GM12878 (cell line): ENCODE data around the gene TMPRSS7. TPM values are rescaled to one million over a fixed set of nuclear protein-coding genes. Genes with fewer than 3 reads are reported as not detected.

ENCODE experiments used
- BRCA1 ChIP-seq: IDR thresholded peaks from 2 replicates; pipeline ENCODE4 v1.6.1; 2011; ENCODE audit warnings: low read depth, low read length, improper control_type of control experiment
- CBX3 ChIP-seq: fragments of 200-600 bp; sonication (generic); IDR thresholded peaks from 2 replicates; pipeline ENCODE4 v1.6.1; 2016; ENCODE audit warnings: low read depth, borderline replicate concordance
- HCFC1 ChIP-seq: fragments of 150-350 bp; IDR thresholded peaks from 2 replicates; pipeline ENCODE4 v1.6.1; 2014; ENCODE audit warnings: low read length
- HDAC6 ChIP-seq: fragments of 200-600 bp; sonication (generic); IDR thresholded peaks from one replicate; pipeline ENCODE4 v1.8.0; 2017; ENCODE audit warnings: antibody characterized with exemption; ENCODE audit not compliant: unreplicated experiment
- KLF5 ChIP-seq: fragments of 450-650 bp; IDR thresholded peaks from 2 replicates; pipeline ENCODE4 v1.6.1; 2014; ENCODE audit warnings: mild to moderate bottlenecking; ENCODE audit not compliant: partially characterized antibody
- MEF2B ChIP-seq: fragments of 450-650 bp; IDR thresholded peaks from 2 replicates; pipeline ENCODE4 v1.6.1; 2018; ENCODE audit warnings: mild to moderate bottlenecking, moderate library complexity; ENCODE audit not compliant: partially characterized antibody, poor library complexity, severe bottlenecking
- MTA3 ChIP-seq: IDR thresholded peaks from 2 replicates; pipeline ENCODE4 v1.6.1; 2012; ENCODE audit warnings: low read length, inconsistent platforms, borderline replicate concordance
- MYB ChIP-seq: fragments of 150-350 bp; IDR thresholded peaks from 2 replicates; pipeline ENCODE4 v1.6.1; 2014; ENCODE audit warnings: mild to moderate bottlenecking, low read depth, low read length, borderline replicate concordance
- NR2C1 ChIP-seq: fragments of 450-650 bp; IDR thresholded peaks from 2 replicates; pipeline ENCODE4 v1.6.1; 2017; ENCODE audit warnings: antibody characterized with exemption, mild to moderate bottlenecking, moderate library complexity
- NRF1 ChIP-seq: conservative IDR thresholded peaks from 2 replicates; pipeline ENCODE4 v1.6.1; 2011; ENCODE audit warnings: mild to moderate bottlenecking, low read depth, low read length, improper control_type of control experiment
- RB1 ChIP-seq: fragments of 450-650 bp; formaldehyde crosslinking; IDR thresholded peaks from 2 replicates; pipeline ENCODE4 v1.6.1; 2017; ENCODE audit warnings: mild to moderate bottlenecking, borderline replicate concordance
- SMARCA5 ChIP-seq: fragments of 450-650 bp; IDR thresholded peaks from 2 replicates; pipeline ENCODE4 v1.6.1; 2017; ENCODE audit warnings: mild to moderate bottlenecking
- STAT3 ChIP-seq: IDR thresholded peaks from 2 replicates; pipeline ENCODE4 v1.6.1; 2011; ENCODE audit warnings: low read depth, low read length, improper control_type of control experiment
- WRNIP1 ChIP-seq: IDR thresholded peaks from 2 replicates; pipeline ENCODE4 v1.6.1; 2011; ENCODE audit warnings: low read depth, low read length, improper control_type of control experiment, borderline replicate concordance
- YBX1 ChIP-seq: fragments of 450-650 bp; IDR thresholded peaks from 2 replicates; pipeline ENCODE4 v1.6.1; 2016; ENCODE audit warnings: antibody characterized with exemption
- ZNF622 ChIP-seq: fragments of 450-650 bp; IDR thresholded peaks from 2 replicates; pipeline ENCODE4 v1.6.1; 2017; ENCODE audit warnings: mild to moderate bottlenecking, inconsistent platforms
- polyA plus RNA-seq, 11 experiments: library from polyadenylated mRNA; depleted of rRNA in 4 of 11; unstranded in 6 of 11; stranded (reverse) in 5 of 11; fragments of >200 nt; fragmentation: Nextera tagmentation in 4 of 11; fragmentation: Illumina TruSeq in 1 of 11; extraction: Ambion mirVana in 4 of 11; extraction: Trizol in 1 of 11; gene quantifications; 1 replicate in 1 of 11; 2 replicates in 10 of 11; pipeline versions ENCODE4 v1.2.1 to v1.2.3, GENCODE V29; 2011 to 2016; ENCODE audit warnings: inconsistent platforms in 2 of 11, missing spikeins in 2 of 11, low read depth in 1 of 11
- total RNA-seq, 4 experiments: library from RNA; depleted of rRNA in 3 of 4; stranded (reverse); fragments of >200 nt in 3 of 4; fragmentation: Illumina TruSeq in 1 of 4; extraction: Trizol in 1 of 4; gene quantifications; 2 replicates each; pipeline versions ENCODE4 v1.2.1 to v1.2.3, GENCODE V29; 2013 to 2021
- TF ChIP-seq, protein P1 (sequence below): fragments of 450-650 bp; IDR thresholded peaks from 2 replicates; pipeline ENCODE4 v1.6.1; 2017; ENCODE audit warnings: mild to moderate bottlenecking, moderate library complexity
- TF ChIP-seq, protein P2 (sequence below): fragments of 450-650 bp; formaldehyde crosslinking; IDR thresholded peaks from 2 replicates; pipeline ENCODE4 v1.5.0; 2022; ENCODE audit warnings: mild to moderate bottlenecking, missing genetic modification characterization
- TF ChIP-seq, protein P3 (sequence below): fragments of 450-650 bp; IDR thresholded peaks from 2 replicates; pipeline ENCODE4 v1.6.1; 2017; ENCODE audit warnings: antibody characterized with exemption, mild to moderate bottlenecking, moderate library complexity
- TF ChIP-seq, protein P4 (sequence below): IDR thresholded peaks from 2 replicates; pipeline ENCODE4 v1.6.1; 2012; ENCODE audit warnings: low read length, inconsistent platforms

Gene TMPRSS7
- total and polyA plus RNA-seq, 10 of the 15 experiments (the other 5 are each of a cell fraction or from before 2014, with no cell fraction given), result 0.03 TPM; not detected in 9

DNA sequence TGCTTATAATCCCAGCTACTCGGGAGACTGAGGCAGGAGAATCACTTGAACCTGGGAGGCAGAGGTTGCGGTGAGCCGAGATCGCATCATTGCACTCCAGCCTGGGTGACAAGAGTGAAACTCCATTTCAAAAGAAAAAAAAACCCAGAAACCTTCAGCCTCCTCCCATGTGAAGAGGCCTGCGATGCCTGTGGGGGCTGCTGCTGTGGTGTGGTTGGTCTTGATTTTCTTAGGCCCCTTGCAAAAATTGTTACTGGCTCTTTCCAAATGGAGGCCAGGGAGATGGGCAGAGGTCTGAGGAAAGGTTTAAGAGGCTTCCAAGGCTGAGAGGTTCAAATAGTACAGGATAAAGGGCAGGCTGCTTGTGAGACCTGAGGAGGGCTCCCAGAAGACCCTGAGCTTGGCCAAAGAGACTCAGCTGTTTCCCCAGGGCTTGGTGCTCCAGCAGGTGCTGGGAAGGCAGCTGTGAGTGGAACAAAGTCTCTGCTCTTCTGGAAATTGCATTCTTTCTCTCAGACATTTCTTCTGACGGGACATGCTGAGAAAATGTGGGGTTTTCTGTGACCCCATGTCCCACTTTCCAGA lies 80.1 kb downstream of the TMPRSS7 start (continued):
- TF ChIP-seq, protein P1, sequence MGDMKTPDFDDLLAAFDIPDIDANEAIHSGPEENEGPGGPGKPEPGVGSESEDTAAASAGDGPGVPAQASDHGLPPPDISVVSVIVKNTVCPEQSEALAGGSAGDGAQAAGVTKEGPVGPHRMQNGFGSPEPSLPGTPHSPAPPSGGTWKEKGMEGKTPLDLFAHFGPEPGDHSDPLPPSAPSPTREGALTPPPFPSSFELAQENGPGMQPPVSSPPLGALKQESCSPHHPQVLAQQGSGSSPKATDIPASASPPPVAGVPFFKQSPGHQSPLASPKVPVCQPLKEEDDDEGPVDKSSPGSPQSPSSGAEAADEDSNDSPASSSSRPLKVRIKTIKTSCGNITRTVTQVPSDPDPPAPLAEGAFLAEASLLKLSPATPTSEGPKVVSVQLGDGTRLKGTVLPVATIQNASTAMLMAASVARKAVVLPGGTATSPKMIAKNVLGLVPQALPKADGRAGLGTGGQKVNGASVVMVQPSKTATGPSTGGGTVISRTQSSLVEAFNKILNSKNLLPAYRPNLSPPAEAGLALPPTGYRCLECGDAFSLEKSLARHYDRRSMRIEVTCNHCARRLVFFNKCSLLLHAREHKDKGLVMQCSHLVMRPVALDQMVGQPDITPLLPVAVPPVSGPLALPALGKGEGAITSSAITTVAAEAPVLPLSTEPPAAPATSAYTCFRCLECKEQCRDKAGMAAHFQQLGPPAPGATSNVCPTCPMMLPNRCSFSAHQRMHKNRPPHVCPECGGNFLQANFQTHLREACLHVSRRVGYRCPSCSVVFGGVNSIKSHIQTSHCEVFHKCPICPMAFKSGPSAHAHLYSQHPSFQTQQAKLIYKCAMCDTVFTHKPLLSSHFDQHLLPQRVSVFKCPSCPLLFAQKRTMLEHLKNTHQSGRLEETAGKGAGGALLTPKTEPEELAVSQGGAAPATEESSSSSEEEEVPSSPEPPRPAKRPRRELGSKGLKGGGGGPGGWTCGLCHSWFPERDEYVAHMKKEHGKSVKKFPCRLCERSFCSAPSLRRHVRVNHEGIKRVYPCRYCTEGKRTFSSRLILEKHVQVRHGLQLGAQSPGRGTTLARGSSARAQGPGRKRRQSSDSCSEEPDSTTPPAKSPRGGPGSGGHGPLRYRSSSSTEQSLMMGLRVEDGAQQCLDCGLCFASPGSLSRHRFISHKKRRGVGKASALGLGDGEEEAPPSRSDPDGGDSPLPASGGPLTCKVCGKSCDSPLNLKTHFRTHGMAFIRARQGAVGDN, result peak; percentile 72
- TF ChIP-seq CBX3 (no peak), RB1 (no peak), BRCA1 (no peak), ZNF622 (no peak), MYB (no peak), HDAC6 (no peak), SMARCA5 (0 out of 2 replicates have a peak, but pooled peaks have one; percentile 56), NR2C1 (no peak), YBX1 (no peak), KLF5 (no peak), STAT3 (no peak), HCFC1 (no peak), MEF2B (no peak), NRF1 (no peak), MTA3 (no peak), WRNIP1 (no peak)
- TF ChIP-seq, protein P2, sequence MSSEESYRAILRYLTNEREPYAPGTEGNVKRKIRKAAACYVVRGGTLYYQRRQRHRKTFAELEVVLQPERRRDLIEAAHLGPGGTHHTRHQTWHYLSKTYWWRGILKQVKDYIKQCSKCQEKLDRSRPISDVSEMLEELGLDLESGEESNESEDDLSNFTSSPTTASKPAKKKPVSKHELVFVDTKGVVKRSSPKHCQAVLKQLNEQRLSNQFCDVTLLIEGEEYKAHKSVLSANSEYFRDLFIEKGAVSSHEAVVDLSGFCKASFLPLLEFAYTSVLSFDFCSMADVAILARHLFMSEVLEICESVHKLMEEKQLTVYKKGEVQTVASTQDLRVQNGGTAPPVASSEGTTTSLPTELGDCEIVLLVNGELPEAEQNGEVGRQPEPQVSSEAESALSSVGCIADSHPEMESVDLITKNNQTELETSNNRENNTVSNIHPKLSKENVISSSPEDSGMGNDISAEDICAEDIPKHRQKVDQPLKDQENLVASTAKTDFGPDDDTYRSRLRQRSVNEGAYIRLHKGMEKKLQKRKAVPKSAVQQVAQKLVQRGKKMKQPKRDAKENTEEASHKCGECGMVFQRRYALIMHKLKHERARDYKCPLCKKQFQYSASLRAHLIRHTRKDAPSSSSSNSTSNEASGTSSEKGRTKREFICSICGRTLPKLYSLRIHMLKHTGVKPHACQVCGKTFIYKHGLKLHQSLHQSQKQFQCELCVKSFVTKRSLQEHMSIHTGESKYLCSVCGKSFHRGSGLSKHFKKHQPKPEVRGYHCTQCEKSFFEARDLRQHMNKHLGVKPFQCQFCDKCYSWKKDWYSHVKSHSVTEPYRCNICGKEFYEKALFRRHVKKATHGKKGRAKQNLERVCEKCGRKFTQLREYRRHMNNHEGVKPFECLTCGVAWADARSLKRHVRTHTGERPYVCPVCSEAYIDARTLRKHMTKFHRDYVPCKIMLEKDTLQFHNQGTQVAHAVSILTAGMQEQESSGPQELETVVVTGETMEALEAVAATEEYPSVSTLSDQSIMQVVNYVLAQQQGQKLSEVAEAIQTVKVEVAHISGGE (CRISPR knock-in tag), result no peak
- TF ChIP-seq, protein P3, sequence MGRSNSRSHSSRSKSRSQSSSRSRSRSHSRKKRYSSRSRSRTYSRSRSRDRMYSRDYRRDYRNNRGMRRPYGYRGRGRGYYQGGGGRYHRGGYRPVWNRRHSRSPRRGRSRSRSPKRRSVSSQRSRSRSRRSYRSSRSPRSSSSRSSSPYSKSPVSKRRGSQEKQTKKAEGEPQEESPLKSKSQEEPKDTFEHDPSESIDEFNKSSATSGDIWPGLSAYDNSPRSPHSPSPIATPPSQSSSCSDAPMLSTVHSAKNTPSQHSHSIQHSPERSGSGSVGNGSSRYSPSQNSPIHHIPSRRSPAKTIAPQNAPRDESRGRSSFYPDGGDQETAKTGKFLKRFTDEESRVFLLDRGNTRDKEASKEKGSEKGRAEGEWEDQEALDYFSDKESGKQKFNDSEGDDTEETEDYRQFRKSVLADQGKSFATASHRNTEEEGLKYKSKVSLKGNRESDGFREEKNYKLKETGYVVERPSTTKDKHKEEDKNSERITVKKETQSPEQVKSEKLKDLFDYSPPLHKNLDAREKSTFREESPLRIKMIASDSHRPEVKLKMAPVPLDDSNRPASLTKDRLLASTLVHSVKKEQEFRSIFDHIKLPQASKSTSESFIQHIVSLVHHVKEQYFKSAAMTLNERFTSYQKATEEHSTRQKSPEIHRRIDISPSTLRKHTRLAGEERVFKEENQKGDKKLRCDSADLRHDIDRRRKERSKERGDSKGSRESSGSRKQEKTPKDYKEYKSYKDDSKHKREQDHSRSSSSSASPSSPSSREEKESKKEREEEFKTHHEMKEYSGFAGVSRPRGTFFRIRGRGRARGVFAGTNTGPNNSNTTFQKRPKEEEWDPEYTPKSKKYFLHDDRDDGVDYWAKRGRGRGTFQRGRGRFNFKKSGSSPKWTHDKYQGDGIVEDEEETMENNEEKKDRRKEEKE, result no peak
- TF ChIP-seq, protein P4, sequence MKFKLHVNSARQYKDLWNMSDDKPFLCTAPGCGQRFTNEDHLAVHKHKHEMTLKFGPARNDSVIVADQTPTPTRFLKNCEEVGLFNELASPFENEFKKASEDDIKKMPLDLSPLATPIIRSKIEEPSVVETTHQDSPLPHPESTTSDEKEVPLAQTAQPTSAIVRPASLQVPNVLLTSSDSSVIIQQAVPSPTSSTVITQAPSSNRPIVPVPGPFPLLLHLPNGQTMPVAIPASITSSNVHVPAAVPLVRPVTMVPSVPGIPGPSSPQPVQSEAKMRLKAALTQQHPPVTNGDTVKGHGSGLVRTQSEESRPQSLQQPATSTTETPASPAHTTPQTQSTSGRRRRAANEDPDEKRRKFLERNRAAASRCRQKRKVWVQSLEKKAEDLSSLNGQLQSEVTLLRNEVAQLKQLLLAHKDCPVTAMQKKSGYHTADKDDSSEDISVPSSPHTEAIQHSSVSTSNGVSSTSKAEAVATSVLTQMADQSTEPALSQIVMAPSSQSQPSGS, result no peak
